Measurements from ENCODE around the gene RTP5.
A peak's percentile ranks its signal among the peaks of the same experiment; 100 is the strongest.

The RTP5 gene

DNA sequence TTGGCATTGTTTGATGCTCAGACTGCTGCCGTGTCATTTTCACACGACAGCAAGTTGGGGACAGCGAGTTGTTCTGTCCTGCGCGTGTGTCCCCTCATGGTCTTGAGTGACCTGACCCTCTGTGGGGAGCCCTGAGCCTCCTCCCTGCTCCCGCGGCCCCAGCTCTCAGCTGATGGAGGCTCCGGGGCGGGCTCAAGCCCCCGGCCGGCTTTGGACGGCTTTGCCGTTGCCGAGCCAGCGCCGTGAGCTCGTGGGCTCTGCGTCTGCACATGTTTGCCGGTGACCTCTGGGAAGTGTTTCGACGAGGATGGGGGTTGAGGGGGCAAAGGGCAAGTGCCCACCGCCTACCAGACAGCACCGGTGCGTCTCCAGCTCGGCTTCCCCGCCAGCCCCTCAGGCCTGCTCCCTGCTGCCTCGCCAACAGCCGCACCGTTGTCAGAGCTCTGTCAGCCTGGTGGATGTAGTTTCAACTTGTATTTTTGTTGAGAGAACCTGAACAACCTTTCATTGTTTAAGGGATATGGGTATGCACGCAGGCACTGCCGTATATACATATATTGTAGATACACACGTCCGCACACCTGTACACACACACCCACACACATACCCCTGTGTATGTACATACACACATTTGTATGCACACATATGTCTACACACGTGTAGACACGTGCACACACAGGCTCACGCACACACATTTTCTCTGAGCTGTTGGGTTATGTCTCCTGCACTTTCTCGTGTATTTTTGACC, 24.5 kb upstream of the RTP5 start:
- Histone ChIP-seq H3K4me1 (ENCODE audit: control insufficient read depth, insufficient read depth, low read length) (peaks cover 11% of the 10 kb centered on the region), H3K27me3 (ENCODE audit: control insufficient read depth in 1 of 2, insufficient read depth in 2 of 2, low read length in 2 of 2) (no peaks in the 10 kb centered on the region), H3K36me3 (ENCODE audit: control insufficient read depth in 2 of 2, insufficient read depth in 2 of 2, low read length in 2 of 2) (no peaks in the 10 kb centered on the region), H3K27ac (ENCODE audit: low read length) (no peak overlapping the region), H3K9ac (ENCODE audit: low read length in 2 of 2) (peak overlapping the region in 1 of 2 donors; percentile 55), H3K4me3 (ENCODE audit: low read length in 2 of 2) (peak overlapping the region in 1 of 2 donors; percentile 67), H3K9me3 (ENCODE audit: control insufficient read depth in 2 of 2, low read length in 2 of 2) (no peaks in the 10 kb centered on the region)

- H3K4me1 ChIP-seq (ENCODE audit: control insufficient read depth, insufficient read depth, low read length): peaks cover 11% of the 10 kb centered on the region
- H3K4me3 ChIP-seq (ENCODE audit: low read length in 2 of 2): no peak overlapping the region
- no peaks in the 10 kb centered on the region for H3K9me3 ChIP-seq (ENCODE audit: control insufficient read depth in 2 of 2, low read length in 2 of 2)
- H3K27ac ChIP-seq (ENCODE audit: low read length): no peak overlapping the region
- no peak overlapping the region for H3K9ac ChIP-seq (ENCODE audit: low read length in 2 of 2)
- H3K27me3 ChIP-seq (ENCODE audit: control insufficient read depth in 1 of 2, insufficient read depth in 2 of 2, low read length in 2 of 2): no peaks in the 10 kb centered on the region
- H3K36me3 ChIP-seq (ENCODE audit: control insufficient read depth in 2 of 2, insufficient read depth in 2 of 2, low read length in 2 of 2): no peaks in the 10 kb centered on the region
Measured at GRCh38 chr2:241846406-241846805, 23.1 kb upstream of the RTP5 start.

- Histone ChIP-seq H3K9ac (ENCODE audit: low read length in 2 of 2) (no peak overlapping the region), H3K4me1 (ENCODE audit: control insufficient read depth, insufficient read depth, low read length) (peaks cover 11% of the 10 kb centered on the region), H3K27ac (ENCODE audit: low read length) (no peak overlapping the region), H3K36me3 (ENCODE audit: control insufficient read depth in 2 of 2, insufficient read depth in 2 of 2, low read length in 2 of 2) (no peaks in the 10 kb centered on the region), H3K9me3 (ENCODE audit: control insufficient read depth in 2 of 2, low read length in 2 of 2) (no peaks in the 10 kb centered on the region), H3K4me3 (ENCODE audit: low read length in 2 of 2) (no peak overlapping the region), H3K27me3 (ENCODE audit: control insufficient read depth in 1 of 2, insufficient read depth in 2 of 2, low read length in 2 of 2) (no peaks in the 10 kb centered on the region)
Measured at GRCh38 chr2:241848761-241849615, 20.5 kb upstream of the RTP5 start.

- Histone ChIP-seq H3K27me3 (ENCODE audit: control insufficient read depth in 1 of 2, insufficient read depth in 2 of 2, low read length in 2 of 2) (no peaks in the 10 kb centered on the region), H3K4me1 (ENCODE audit: control insufficient read depth, insufficient read depth, low read length) (peaks cover 3% of the 10 kb centered on the region), H3K27ac (ENCODE audit: low read length) (no peak overlapping the region), H3K9me3 (ENCODE audit: control insufficient read depth in 2 of 2, low read length in 2 of 2) (no peaks in the 10 kb centered on the region), H3K36me3 (ENCODE audit: control insufficient read depth in 2 of 2, insufficient read depth in 2 of 2, low read length in 2 of 2) (no peaks in the 10 kb centered on the region), H3K4me3 (ENCODE audit: low read length in 2 of 2) (no peak overlapping the region), H3K9ac (ENCODE audit: low read length in 2 of 2) (no peak overlapping the region)
Measured at GRCh38 chr2:241849616-241850543, 19.6 kb upstream of the RTP5 start.

DNA sequence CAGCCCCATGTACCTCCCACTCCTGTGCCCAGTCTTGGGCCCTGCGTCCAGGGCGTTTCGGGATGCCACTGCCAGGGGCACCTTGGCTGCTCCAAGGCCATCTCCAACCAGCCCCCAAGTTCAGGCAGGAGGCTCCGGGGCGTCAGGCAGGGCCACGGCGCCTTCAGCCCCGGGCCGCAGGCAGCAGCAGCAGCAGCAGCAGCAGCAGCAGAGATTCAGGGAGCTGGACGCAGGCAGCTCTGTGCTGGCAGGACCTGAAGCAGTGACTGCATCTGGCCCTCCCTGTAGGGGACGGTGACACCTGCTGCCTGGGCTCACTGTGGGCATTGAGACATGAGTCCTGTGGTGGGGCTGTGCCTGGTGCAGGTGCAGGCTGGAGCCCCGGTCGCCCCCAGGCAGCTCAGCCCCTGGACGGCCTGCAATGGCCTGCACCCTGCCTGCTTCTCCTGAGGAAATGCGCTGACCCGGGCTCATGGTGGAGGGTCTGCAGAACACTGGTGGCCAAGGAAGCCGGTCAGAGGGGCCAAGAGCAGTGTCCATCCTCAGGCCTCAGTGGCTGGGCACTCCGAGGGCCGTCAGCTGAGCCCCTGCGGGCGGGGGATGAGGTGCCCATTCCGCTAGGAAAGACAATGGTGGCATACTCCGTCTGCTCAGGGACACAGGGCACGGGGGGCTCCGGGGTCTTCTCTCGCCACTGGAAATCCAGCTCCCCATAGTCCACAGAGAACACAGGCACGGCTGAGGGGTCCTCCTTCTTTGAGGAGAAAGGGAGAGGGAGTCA, 18.8 kb upstream of the RTP5 start:
- Histone ChIP-seq H3K9ac (ENCODE audit: low read length in 2 of 2) (no peak overlapping the region), H3K36me3 (ENCODE audit: control insufficient read depth in 2 of 2, insufficient read depth in 2 of 2, low read length in 2 of 2) (no peaks in the 10 kb centered on the region), H3K27ac (ENCODE audit: low read length) (no peak overlapping the region), H3K9me3 (ENCODE audit: control insufficient read depth in 2 of 2, low read length in 2 of 2) (no peaks in the 10 kb centered on the region), H3K4me1 (ENCODE audit: control insufficient read depth, insufficient read depth, low read length) (no peaks in the 10 kb centered on the region), H3K4me3 (ENCODE audit: low read length in 2 of 2) (no peak overlapping the region), H3K27me3 (ENCODE audit: control insufficient read depth in 1 of 2, insufficient read depth in 2 of 2, low read length in 2 of 2) (no peaks in the 10 kb centered on the region)

DNA sequence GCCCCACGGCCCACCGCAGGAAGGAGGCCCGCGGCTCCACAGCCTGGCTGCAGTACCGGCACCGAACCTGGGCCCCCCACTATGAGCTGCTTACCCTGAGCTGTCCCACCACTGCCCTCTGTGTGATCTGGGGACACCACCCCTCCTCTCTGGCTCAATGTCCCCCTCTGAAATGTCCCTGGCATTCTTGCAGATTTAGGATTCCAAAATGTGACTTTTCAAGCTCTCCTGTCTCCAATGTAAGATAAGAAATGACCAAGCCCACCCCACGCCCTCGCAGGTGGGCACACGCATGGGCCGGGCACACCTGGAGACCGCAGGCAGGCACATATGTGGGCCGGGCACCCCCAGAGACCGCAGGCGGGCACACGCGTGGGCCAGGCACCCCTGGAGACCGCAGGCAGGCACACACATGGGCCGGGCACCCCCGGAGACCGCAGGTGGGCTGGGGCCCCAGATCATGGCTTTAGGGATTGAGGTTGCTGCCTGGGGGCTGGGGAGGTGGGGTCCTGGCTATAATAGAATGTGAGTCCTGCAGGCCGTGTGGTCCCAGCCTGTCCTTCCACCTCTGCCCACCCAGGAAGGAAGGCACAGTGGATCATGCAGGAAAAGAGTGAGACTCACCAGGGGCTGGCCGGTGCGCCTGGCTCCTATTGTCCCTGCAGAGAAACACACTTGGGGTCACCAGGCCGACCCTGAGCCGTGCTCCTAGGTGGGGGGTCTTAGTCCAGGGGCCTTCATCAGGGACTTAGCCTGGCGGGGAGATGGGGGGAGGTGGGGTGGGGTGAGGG, 18.0 kb upstream of the RTP5 start:
- no peak overlapping the region for H3K27ac ChIP-seq (ENCODE audit: low read length)
- no peaks in the 10 kb centered on the region for H3K36me3 ChIP-seq (ENCODE audit: control insufficient read depth in 2 of 2, insufficient read depth in 2 of 2, low read length in 2 of 2)
- no peaks in the 10 kb centered on the region for H3K27me3 ChIP-seq (ENCODE audit: control insufficient read depth in 1 of 2, insufficient read depth in 2 of 2, low read length in 2 of 2)
- H3K4me1 ChIP-seq (ENCODE audit: control insufficient read depth, insufficient read depth, low read length): no peaks in the 10 kb centered on the region
- H3K9ac ChIP-seq (ENCODE audit: low read length in 2 of 2): no peak overlapping the region
- no peak overlapping the region for H3K4me3 ChIP-seq (ENCODE audit: low read length in 2 of 2)
- no peaks in the 10 kb centered on the region for H3K9me3 ChIP-seq (ENCODE audit: control insufficient read depth in 2 of 2, low read length in 2 of 2)

DNA sequence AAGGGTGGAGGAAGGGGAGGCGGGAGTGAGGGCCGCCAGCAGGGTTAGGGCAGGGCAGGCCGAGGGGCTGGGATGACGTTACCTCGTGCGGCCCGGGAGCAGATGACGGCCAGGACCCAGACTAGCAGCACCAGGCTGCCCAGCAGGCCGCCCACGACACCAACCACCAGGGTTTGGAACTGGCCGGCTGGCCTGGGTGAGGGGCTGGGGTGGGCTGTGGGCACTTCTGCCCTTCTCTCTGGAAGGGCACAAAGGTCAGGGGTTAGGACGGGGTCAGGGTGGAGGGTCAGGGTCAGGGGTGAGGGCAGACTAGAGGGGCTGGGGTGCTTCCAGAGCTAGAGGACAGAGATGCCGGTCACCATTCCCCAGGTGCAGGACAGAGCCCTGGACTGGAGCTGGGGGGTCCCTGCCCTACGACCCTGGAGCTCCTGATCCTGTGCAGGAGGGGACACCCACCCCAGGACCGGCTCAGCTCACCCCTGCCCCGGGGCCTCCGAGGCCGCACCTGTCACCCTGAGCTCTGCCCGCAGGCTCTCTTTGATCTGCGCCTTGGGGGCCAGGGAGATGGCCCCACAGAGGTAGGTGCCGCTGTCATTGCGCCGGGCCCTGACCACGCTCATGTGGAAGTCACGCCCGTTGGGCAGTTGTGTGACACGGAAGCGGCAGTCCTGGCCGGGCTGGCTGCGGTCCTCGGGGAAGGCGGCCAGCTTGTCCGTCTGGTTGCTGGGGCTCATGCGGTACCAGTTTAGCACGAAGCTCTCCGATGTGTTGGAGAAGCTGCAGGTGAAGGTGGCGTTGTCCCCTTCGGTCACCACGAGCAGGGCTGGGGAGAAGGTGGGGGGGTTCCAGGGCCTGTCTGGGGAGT, 17.2 kb upstream of the RTP5 start:
- no peak overlapping the region for H3K9ac ChIP-seq (ENCODE audit: low read length in 2 of 2)
- no peaks in the 10 kb centered on the region for H3K36me3 ChIP-seq (ENCODE audit: control insufficient read depth in 2 of 2, insufficient read depth in 2 of 2, low read length in 2 of 2)
- no peak overlapping the region for H3K4me3 ChIP-seq (ENCODE audit: low read length in 2 of 2)
- H3K27me3 ChIP-seq (ENCODE audit: control insufficient read depth in 1 of 2, insufficient read depth in 2 of 2, low read length in 2 of 2): peaks cover 0 to 5% of the 10 kb centered on the region in 2 donors
- no peak overlapping the region for H3K27ac ChIP-seq (ENCODE audit: low read length)
- H3K4me1 ChIP-seq (ENCODE audit: control insufficient read depth, insufficient read depth, low read length): no peaks in the 10 kb centered on the region
- H3K9me3 ChIP-seq (ENCODE audit: control insufficient read depth in 2 of 2, low read length in 2 of 2): no peaks in the 10 kb centered on the region

- no peak overlapping the region for H3K27ac ChIP-seq (ENCODE audit: low read length)
Measured at GRCh38 chr2:241852981-241853631, 16.4 kb upstream of the RTP5 start.

More at GRCh38 chr2:241852981-241853631, 16.4 kb upstream of the RTP5 start:
- H3K36me3 ChIP-seq (ENCODE audit: control insufficient read depth in 2 of 2, insufficient read depth in 2 of 2, low read length in 2 of 2): no peaks in the 10 kb centered on the region
- no peaks in the 10 kb centered on the region for H3K4me1 ChIP-seq (ENCODE audit: control insufficient read depth, insufficient read depth, low read length)
- H3K4me3 ChIP-seq (ENCODE audit: low read length in 2 of 2): no peak overlapping the region
- H3K27me3 ChIP-seq (ENCODE audit: control insufficient read depth in 1 of 2, insufficient read depth in 2 of 2, low read length in 2 of 2): peaks cover 0 to 5% of the 10 kb centered on the region in 2 donors
- no peaks in the 10 kb centered on the region for H3K9me3 ChIP-seq (ENCODE audit: control insufficient read depth in 2 of 2, low read length in 2 of 2)
- no peak overlapping the region for H3K9ac ChIP-seq (ENCODE audit: low read length in 2 of 2)
